Loucy (cell line): ENCODE measurements around the gene PTPN21.

Source experiments
- CTCF ChIP-seq: fragments of 200-600 bp; sonication (generic); conservative IDR thresholded peaks from 2 replicates; pipeline ENCODE4 v1.5.1; 2014; ENCODE audit warnings: mild to moderate bottlenecking, antibody characterized with exemption, low read length
- EZH2phosphoT487 ChIP-seq: fragments of 200-600 bp; IDR thresholded peaks from 2 replicates; pipeline ENCODE4 v1.6.1; 2018; ENCODE audit warnings: antibody characterized with exemption, mild to moderate bottlenecking, moderate library complexity, borderline replicate concordance

- TF ChIP-seq CTCF (no peak), EZH2phosphoT487 (no peak)
These were observed 36.0 kb downstream of the PTPN21 start for GRCh38 chr14:88518592-88519512.
